PFSK-1 (cell line): ENCODE measurements around the gene NRXN3.
A peak's percentile ranks its signal among the peaks of the same experiment; 100 is the strongest.

Experiments used
- FOXP2 ChIP-seq: optimal IDR thresholded peaks from 2 replicates; pipeline ENCODE3; 2011; ENCODE audit warnings: borderline replicate concordance, control low read depth, inconsistent platforms; ENCODE audit not compliant: insufficient read depth; ENCODE audit errors: extremely low read length, extremely low read depth
- POLR2AphosphoS5 ChIP-seq: IDR thresholded peaks from 2 replicates; pipeline ENCODE4 v1.6.1; 2012; ENCODE audit warnings: low read depth, mild to moderate bottlenecking, control low read depth, low read length, moderate library complexity
- SIN3A ChIP-seq: IDR thresholded peaks from 2 replicates; pipeline ENCODE4 v1.6.1; 2012; ENCODE audit warnings: mild to moderate bottlenecking, low read length, moderate library complexity, borderline replicate concordance; ENCODE audit not compliant: insufficient read depth
- TAF1 ChIP-seq: IDR thresholded peaks from 2 replicates; pipeline ENCODE4 v1.6.1; 2012; ENCODE audit warnings: low read length, control low read depth, borderline replicate concordance; ENCODE audit not compliant: insufficient read depth
- TF ChIP-seq, protein P1 (sequence below), 2 experiments: IDR thresholded peaks; 2 replicates each; pipeline versions ENCODE4 v1.6.1 to v1.8.0; 2011 to 2012; ENCODE audit warnings: low read depth in 2 of 2, low read length in 2 of 2, control low read depth in 1 of 2, inconsistent platforms in 1 of 2, mild to moderate bottlenecking in 1 of 2, moderate library complexity in 1 of 2; ENCODE audit not compliant: insufficient read depth in 1 of 2

The NRXN3 gene

DNA sequence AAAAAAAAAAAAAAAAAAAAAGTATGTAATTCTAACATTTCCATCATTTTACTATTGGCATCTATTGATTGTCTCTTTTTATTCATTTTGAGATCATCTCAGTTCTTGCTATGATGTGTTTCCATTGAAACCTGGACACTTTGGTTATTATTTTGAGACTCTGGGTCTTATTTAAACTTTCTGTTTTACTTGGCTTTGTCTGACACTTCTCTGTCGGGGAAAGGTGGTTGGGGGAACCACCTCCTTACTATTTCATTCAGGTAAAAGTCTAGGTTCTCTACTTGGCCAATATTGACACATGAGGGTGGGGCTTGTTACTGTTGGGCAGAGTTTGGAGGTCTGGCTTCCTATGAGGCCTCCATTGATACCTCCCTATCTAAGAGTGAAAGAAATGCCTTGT, 228.0 kb downstream of the NRXN3 start:
- no peak for TF ChIP-seq SIN3A
- no peak for TF ChIP-seq TAF1
- TF ChIP-seq, protein P1, sequence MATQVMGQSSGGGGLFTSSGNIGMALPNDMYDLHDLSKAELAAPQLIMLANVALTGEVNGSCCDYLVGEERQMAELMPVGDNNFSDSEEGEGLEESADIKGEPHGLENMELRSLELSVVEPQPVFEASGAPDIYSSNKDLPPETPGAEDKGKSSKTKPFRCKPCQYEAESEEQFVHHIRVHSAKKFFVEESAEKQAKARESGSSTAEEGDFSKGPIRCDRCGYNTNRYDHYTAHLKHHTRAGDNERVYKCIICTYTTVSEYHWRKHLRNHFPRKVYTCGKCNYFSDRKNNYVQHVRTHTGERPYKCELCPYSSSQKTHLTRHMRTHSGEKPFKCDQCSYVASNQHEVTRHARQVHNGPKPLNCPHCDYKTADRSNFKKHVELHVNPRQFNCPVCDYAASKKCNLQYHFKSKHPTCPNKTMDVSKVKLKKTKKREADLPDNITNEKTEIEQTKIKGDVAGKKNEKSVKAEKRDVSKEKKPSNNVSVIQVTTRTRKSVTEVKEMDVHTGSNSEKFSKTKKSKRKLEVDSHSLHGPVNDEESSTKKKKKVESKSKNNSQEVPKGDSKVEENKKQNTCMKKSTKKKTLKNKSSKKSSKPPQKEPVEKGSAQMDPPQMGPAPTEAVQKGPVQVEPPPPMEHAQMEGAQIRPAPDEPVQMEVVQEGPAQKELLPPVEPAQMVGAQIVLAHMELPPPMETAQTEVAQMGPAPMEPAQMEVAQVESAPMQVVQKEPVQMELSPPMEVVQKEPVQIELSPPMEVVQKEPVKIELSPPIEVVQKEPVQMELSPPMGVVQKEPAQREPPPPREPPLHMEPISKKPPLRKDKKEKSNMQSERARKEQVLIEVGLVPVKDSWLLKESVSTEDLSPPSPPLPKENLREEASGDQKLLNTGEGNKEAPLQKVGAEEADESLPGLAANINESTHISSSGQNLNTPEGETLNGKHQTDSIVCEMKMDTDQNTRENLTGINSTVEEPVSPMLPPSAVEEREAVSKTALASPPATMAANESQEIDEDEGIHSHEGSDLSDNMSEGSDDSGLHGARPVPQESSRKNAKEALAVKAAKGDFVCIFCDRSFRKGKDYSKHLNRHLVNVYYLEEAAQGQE (IDR thresholded peaks at IDR 0.05; ENCODE audit: insufficient read depth in 1 of 2, low read depth in 2 of 2, low read length in 2 of 2) = no peak
- TF ChIP-seq FOXP2 = no peak
- TF ChIP-seq POLR2AphosphoS5 = no peak

DNA sequence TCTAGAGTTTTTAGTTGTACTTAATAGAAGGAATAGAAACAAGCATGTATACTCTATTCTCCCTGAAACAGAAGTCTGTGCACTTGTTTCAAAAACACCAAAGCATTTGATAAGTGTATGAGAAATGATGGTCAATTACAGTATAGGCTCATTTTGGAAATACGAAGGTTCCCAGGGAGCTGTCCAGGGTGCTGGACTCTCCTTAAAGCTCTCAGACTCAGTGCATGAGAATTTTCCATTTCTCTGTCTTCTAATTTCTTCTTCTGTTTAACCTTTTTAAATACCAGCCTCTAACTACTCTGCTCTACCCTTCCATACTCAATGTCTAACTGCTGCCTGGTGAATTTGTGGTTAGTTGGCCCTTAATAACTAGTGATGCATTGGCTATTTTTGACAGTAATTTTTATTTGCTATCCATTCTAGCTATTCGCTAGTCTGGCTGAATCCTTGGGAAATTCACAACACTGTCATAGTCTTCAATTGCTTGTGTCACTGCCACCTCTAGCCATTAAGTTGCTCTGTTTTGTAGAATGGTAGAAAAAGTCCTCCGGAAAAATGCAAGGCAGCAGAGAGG, 229.2 kb downstream of the NRXN3 start:
- TF ChIP-seq, protein P1 (IDR thresholded peaks at IDR 0.05; ENCODE audit: insufficient read depth in 1 of 2, low read depth in 2 of 2, low read length in 2 of 2) = peak; percentile 77 to 95
- no peak for TF ChIP-seq TAF1
- no peak for TF ChIP-seq POLR2AphosphoS5

DNA sequence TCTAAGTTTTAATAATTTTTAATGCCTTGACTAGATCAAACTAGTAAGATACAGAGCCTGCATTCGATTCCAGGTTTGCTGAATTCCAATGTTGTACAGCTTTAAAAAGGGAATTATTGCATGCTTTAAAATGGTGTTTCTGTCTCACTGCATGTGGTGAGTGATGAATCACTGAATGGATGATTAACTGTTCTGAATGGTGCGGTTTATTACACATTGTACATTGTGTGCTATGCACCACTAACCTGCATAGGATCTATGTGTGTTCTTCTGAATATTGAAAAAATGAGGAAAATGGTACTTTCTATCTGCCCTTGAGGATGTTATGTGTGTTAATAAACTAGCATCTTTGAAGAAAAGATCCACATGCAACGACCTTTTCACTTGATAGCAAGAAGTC, 231.7 kb downstream of the NRXN3 start:
- TF ChIP-seq SIN3A (no peak), TAF1 (no peak), FOXP2 (no peak), POLR2AphosphoS5 (no peak)
- TF ChIP-seq, protein P1 (IDR thresholded peaks at IDR 0.05; ENCODE audit: insufficient read depth in 1 of 2, low read depth in 2 of 2, low read length in 2 of 2) = no peak

DNA sequence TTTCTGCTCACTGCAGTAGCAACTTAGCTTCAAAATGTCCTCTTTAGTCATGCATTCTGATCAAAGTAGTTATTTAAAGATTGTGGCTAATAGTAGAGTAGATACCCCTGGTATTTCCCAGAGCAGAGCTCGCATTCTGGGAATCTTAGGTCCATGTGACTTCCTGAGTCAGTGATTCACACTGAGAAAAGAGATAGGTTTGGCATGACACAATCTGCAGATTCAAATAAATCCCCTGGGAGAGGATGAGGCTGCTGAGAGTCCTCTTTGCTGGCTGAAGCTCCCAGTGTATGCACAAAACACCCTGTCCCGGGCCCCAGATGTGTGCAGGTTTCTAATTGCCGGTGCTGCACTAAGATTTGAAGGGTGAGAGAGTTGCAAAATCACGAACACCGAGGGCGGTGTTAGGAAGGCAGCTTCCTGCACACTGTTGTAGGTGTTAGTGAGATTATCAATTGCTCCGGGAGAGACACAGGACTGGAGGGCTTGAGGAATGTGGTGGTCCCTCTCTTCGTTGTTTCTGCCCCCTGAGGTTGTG, 233.2 kb downstream of the NRXN3 start:
- TF ChIP-seq, protein P1 (IDR thresholded peaks at IDR 0.05; ENCODE audit: insufficient read depth in 1 of 2, low read depth in 2 of 2, low read length in 2 of 2) = no peak
- TF ChIP-seq TAF1 = no peak
- no peak for TF ChIP-seq FOXP2
- TF ChIP-seq SIN3A = no peak
- TF ChIP-seq POLR2AphosphoS5 = no peak
